HG03159 (cell line): Measurements from ENCODE around the gene LRRC2.
"Not testable (repeated sequence)": the region's sequence is repeated elsewhere in the genome, so short reads cannot be mapped to it uniquely, and the experiment has no call there.

Experiments used
- ATAC-seq: cut with Tn5 transposase; IDR thresholded peaks from one replicate; pipeline ENCODE4 v1.9.1; 2021; ENCODE audit warnings: mild to moderate bottlenecking, moderate library complexity; ENCODE audit not compliant: unreplicated experiment

LRRC2 gene, protein sequence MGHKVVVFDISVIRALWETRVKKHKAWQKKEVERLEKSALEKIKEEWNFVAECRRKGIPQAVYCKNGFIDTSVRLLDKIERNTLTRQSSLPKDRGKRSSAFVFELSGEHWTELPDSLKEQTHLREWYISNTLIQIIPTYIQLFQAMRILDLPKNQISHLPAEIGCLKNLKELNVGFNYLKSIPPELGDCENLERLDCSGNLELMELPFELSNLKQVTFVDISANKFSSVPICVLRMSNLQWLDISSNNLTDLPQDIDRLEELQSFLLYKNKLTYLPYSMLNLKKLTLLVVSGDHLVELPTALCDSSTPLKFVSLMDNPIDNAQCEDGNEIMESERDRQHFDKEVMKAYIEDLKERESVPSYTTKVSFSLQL

DNA sequence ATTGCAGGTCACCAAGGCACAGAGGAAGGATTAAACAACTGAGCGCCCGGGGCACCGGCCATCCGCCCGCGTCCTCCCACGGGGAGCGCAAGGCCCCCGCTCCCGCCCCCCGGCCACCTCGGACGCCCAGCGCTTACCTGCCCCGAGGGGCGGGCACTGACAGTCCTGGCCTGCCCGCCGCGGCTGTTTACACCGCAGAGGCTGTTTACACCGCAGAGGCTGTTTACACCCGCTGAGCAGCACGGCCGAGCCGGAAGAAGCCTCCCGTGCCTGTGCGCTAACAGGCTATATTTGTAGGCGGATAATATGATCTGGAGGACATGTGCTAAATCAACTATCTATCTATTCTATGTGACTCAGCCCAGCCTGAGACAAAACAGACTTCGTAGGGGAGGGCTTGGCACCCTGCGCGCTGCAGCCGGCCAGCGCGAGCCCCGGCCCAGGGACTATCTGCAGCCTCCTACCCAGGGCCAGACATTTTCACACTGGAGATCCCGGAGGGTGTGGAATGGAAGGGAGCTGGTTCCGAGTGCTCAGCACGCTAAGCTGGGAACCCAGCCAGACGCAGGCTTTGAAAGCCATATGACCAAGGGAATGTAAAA is at the start of gene LRRC2:
Gene LRRC2 (minus strand): TSS at position 263 of the 602 bp plus-strand sequence. CDS start 14,711 bp downstream, outside the sequence.
- ATAC-seq = no peak

DNA sequence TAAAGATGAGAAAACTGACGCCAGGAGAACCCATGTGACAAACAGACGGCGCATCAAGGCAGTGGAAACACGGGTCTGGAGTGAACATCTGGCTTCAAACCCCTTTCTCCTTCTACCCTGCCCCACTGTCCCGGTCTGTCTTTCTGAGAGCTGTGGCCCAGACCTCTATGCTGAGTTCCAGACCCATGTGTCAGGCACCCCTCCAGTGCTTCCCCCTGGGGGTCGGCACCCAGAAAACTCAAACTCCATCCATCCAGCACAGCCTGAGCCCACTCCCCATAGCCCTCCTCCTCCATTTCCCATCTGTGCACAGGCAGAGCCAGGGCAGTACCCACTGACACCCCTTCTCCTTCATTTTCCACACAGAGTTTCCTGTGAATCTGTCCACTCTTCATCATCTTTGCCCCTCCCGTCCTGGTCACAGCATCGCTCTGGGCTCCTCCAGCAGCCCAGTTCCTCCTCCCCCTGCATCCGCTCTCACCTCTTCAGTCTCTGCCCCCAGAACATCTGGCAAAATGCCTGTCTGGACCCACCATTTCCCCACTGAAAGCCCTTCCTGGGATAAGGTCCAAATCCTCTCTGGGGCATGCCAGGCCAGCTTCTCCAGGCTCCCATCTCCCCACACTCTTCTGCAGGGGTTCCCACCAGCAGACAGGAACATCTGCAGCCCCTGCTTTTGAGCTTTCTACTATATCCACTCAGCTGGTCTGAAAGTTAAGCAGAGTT is 49.1 kb upstream of the LRRC2 start:
- no peak for ATAC-seq

DNA sequence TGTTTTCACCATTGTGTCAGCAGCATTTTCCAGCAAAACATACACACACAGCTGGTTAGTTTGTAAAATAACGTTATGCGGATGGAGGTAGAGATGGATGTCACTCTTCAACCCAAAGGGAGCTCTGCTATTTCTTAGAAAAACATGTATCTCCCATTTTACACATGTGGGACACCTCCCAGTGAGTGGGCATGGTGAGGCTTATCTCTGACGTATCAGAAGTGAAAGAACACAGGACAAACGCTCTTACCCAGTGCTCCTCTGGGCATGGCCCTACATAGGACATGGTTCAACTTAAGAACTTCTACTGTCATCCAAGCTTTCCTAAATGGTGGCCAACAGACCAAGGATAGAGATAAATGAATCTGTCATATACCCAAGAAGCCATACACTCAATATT is 48.3 kb upstream of the LRRC2 start:
- no peak for ATAC-seq

DNA sequence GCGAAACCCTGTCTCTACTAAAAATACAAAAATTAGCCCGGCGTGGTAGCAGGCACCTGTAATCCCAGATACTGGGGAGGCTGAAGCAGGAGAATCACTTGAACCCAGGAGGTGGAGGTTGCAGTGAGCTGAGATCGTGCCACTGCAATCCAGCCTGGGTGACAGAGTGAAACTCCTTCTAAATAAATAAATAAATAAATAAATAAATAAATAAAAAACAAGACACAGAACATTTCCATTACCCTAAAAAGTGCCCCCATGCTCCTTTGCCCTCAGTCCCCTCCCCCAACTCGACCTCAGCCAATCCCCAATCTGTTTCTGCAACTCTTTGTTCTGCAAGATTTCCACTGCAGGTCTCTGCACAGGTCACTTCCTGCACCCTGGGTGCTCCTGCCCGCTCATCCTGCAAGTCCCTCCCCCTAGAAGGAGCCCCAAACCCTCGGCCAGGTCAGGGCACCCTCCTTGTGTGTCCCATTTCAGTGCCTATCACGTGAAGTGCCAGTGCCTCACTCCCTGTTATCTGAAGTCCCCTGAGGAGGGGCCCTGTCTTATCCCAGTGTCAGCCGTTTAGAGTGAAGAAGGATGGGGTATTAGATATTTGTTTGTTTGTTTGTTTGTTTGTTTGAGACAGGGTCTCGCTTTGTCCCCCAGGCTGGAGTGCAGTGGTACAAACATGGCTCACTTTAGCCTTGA is 47.4 kb upstream of the LRRC2 start:
- no peak for ATAC-seq

DNA sequence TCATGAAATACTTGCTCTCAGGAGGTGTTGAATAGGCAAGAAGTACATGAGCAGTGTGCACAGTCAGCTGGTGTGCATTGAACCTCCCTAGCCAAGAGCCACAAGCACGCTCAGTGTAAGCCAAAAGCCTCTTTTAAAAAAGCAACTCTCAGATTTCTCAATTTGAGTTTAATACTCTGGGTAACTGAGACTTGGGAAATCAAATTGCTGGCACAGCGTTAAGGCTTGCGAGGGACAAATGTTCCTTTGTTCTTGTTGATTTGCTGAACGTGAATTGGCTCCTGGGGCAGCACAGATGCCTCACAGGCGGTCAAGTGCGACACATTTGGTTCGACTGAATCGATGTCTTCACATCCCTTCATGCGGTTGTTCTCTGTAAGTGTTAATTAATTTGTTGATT is 46.2 kb upstream of the LRRC2 start, which contains the start of gene FAM240A:
Gene FAM240A (plus strand): TSS at position 202 of the 400 bp plus-strand sequence. CDS start 159 bp downstream, at position 361.
- no peak for ATAC-seq

DNA sequence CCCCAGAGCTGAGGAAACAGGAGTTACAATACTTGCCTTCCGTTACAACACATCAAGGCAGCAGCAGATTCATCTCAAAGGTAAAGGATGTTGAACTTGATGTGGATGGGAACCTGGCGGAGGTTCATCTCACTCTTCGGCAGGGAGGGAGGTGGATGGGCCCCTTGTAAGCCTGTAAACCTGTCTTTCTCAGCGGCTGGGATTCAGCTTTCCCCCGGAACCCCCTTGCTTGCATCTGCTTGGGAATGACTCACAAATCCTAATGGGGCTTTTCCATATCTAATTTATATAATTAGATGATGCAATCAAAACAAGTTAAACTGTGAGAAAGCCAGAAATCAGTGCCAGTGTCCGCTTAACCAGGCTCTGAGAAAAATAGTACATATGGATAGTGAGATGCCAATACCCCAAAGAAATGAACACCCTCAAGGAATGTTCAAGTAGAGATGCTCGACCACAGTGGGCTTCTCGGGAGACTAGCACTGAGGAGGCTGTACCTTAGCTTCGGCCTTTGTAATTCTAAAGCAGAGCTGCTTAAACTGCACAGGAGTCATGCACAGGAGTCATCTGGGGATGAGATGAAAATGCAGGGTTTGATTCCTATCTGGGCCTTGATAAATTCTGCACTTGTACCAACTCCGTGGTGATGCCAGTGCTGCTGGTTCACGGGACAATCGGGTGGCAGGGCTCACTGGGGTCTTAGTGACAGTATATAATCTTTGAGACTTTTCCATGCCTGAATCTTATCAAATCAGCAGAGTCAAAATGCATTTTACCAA is 44.0 kb upstream of the LRRC2 start:
- ATAC-seq = no peak

DNA sequence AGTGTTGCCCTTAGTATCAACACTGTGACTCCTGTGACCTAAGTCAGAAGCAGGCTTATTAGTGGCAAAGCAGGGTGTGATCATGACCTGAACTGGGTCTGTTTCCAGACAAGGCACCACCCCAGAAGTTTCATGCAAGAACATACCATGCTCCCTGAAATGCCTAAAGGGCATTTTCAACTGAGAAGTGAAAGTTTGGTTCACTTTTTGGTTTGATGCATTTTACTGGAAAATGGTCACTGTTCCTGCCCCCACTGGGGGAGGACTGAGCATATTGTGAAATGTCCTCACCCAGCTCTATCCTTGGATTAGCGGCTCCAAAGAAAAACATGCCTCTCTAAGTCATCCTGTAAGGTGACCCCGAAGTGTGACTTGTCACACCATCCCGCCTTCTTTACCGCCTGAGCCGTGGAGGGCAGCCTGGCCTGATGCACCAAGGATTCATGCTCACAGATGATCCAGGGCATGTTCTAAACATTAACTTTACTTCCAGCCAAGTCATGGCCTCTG is 43.2 kb upstream of the LRRC2 start:
- no peak for ATAC-seq

DNA sequence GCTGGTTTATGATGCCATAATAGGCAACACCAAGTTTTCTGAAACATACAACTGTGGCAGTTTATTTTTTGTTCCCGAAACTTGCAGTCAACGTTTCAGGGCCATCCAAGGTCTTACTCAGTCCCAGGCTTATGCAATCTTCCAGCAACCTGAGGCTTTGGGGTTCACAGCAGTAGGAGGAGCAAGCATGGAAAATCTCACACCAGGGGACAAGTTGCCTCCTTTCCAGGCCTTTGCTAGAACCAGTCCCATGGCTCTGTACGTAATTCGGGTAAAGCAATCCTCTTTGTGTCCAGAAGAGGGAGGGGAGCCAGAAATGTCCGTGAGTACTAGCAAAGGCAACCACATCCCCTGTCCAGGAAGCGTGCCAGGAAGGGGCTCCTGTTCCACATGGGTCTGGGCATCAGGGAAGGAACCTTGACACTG is 41.5 kb upstream of the LRRC2 start:
- ATAC-seq = no peak

DNA sequence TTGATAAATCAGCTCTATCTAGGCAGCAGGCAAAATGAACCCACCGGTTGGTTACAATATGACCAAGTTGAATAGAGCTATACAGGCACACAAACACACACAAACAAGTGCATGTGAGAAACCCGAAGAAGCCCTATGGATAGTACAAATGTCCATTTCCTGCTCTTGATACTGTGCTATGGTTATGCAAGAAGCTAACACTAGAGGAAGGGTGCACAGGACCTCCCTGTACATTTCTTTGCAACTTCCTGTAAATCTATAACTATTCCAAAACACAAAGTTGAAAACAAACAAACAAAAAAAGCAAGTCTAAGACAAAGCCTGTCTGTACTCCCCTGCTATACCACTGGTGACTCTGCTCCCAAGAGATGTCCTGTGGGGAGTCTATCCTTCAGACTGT is 38.0 kb upstream of the LRRC2 start:
- no peak for ATAC-seq

DNA sequence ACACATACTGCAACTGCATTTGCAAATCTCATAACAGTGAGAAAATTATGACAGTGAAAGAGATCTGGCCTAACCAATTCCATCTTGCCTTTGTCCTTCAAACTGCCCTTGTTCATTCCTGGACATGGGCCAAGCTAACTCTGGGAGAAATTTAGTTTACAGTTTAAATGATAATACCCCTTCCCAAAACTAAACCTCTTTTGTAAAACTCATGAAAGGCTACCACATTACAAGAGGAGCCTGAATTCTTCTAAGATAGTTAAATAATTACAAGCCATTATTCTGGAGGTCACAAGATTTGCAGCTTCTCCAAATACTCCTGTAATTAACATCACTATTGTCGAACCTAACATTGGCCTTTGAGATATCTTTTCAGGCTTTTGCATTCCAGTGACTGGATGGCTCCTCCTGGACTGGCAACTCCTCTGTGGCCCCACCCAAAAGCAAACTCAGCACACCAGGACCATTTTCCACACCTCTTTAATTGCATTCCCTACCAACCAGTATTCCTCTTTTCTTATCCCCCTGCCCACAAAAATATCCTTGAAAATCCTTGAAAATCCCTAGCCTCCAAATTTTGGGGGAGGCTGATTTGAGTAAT is 37.4 kb upstream of the LRRC2 start:
- no peak for ATAC-seq

DNA sequence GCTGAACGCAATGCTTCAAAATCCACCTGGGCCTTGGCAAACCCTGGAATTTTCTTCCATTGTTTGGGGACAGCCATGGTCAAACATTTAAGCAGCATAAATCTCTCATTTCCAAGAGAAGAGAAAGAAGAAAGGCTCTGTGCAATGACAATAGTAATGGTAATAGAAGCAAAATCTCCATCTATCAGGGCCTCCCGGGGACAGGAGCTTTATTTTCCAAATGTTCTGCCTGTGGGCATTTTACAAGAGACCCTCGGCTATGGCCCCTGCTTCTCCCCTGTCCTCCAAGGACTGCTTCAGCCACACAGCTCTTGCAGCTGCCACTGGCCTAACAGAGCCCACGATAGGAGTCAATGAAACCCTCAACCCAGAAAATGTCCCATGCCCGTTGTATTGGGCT is 33.5 kb upstream of the LRRC2 start:
- no peak for ATAC-seq

DNA sequence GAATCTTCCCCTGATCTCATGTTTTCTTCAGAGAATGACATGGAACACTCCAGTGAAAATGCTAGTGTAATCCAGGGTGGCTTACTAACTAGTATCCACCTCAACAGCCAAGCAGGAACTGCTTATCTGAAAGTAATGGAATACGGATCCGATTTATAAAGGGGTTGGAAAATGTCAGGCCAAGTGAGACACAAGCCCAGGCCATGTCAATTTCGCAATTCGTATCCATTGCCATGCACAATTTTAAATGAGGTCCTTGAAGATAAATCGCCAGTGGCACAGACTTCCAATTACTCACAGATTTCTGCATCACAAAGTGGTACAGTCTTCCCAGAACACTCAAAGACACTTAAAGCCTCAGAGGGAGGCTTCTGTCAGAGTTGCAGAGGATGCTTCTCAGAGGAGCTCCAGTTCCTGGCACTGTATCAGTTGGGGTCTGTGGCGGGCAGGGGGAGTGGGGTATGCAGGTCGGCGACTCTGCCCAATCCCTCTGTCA is 29.8 kb upstream of the LRRC2 start:
- no peak for ATAC-seq

DNA sequence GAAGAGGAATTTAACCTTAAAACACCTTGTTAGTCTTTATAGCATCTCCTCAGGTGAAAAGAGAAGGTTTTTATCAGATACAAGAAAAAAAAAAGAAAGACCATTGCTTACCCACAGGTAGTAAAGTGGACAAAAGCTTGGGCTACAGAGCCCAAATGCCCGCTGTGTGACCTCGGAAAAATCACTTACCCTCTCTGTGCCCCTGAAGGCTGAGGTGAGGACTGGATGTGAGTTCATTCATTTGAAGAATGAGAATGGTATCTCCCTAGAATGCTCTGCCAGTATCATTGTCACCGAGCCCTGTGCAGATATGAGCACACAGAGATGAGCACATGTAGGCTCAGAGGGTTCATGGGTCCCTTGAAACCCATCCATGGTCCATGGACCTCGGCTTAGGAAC is 28.6 kb upstream of the LRRC2 start:
- ATAC-seq = no peak

DNA sequence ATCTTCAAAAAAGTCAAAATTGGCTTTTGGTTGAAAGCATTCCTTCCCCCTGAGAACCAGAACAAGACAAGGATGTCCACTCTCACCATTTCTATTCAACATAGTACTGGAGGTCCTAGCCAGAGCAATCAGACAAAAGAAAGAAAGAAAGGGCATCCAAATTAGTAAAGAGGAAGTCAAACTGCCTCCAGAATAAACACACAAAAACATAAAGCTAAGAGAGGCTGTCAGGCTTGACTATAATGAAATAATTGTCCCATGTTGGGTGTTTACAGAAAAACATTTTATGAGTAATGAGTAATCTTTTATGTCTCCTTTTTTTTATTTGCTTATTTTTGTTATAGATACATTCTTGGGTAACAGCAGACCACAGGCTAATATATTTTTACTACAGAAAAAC is 27.9 kb upstream of the LRRC2 start:
- ATAC-seq = no peak

DNA sequence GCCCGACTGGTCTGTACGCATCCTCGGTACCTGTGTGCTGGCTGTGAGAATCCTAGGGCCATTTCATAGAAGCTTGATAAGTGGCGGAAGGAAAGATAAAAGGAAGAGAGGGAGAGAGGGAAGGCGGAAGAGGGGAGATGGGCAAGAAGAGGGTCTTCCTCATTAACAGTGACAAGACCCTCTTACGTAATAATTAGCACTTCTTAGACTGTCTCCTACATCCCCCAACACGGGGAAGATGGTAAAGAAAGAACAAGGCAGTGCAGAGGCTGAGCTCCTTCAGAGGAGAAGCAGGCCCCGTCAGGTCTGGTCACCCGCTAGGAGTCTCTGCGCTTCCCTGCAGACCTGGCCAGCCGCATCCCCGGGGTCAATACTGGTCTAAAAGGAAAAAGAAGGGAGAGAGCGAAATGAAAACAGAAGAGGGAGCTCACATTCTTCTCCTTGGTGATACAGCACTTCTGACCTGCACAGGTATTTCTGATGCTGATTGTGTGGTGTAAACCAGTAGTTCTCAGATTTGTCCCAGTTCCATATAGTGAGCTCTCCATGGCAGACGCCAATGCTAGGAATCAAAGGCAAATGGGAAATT is 27.3 kb upstream of the LRRC2 start:
- no peak for ATAC-seq

DNA sequence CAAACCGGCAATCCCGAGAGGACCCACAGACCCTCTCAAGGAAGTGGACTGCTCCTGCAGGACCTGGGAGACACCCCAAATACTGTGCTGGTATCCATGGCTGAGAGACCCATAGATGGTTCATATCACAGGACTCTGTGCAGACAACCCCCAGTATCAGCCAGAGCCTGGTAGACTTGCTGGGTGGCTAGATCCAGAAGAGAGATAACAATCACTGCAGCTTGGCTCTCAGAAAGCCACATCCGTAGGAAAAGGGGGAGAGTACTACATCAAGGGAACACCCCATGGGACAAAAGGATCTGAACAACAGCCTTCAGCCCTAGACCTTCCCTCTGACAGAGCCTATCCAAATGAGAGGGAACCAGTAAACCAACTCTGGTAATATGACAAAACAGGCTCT is 21.2 kb upstream of the LRRC2 start:
- not testable (repeated sequence) for ATAC-seq

DNA sequence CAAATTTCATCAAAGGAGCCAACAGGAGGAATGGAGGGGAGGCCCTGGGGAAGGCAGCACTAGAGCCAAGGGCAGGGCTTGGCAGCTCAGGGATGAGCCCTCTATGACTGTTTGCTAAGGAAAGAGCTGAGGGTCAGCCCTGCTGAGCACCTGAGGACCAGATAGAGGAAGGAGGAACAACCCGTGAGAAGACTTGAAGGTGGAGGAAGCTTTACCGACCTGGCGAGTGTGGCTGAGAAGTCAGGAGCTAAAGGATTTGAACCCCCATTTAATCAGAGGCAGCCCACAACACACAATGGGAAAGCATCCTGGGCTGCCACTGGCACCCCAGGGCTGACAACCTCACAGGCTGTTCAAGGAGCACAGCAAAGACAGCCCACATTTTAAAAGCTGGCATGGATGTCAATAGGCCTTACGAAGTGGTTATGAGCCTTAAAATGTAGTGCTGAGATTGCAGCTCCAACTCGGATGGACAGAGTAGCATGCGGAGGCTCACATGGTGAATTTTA is 20.7 kb upstream of the LRRC2 start:
- no peak for ATAC-seq

DNA sequence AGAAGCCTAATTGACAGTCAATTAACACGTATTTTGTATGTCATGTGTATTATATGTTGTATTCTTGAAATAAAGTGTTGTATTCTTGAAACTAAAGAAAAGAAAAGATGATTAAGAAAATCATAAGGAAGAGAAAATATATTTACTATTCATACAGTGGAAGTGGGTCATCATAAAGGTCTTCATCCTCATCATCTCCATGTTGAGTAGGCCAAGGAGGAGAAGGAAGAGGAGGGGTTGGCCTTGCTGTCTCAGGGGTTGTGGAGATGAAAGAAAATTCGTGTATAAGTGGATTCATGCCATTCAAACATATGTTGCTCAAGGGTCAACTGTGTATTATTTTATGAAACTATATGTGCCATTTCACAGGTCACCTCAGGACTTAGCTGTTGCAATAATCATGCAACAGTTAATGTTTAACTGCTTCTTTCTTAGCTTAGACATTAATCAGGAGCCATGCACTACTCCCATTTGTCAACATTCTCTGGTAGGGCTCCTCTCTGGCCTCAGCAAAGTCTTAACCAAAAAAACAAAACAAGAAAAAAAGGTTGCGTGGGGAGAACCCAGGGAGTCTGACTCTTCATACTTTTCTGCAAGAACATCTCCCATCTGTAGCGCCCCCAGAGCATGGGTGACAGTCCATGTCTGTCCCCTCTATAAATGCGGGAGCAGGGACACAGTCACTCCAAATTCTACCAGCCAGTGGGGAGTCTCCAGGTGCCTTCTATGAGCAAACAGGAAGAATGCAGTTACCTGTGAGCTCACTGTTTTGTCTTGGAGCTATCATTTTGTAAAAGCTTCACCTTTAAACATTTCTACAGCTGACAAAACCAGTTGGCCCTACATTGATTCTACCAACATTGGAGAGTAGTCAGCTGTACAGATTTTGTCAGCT is 19.9 kb upstream of the LRRC2 start:
- ATAC-seq = no peak
